SK-N-MC (cell line): ENCODE results near the gene PLCD3.

Experiments
- DNase-seq: peaks from one replicate; pipeline ENCODE4 v3.0.0-alpha.2; 2011; ENCODE audit warnings: low read depth, low spot score
- H3K27ac ChIP-seq: fragments of 200-600 bp; sonication (generic); 2 replicates; pipeline ENCODE4 v1.5.1; 2016; ENCODE audit warnings: mixed run types
- H3K36me3 ChIP-seq: fragments of 200-600 bp; sonication (generic); 2 replicates; pipeline ENCODE4 v1.6.1; 2017; ENCODE audit warnings: antibody characterized with exemption, low read length, mixed read lengths; ENCODE audit not compliant: insufficient read depth
- H3K4me3 ChIP-seq: fragments of 200-600 bp; sonication (generic); 2 replicates; pipeline ENCODE4 v1.5.1; 2016
- H3K9ac ChIP-seq: fragments of 200-600 bp; sonication (generic); 2 replicates; pipeline ENCODE4 v1.8.0; 2017; ENCODE audit warnings: mixed run types, mixed read lengths; ENCODE audit not compliant: insufficient read length
- H3K9me3 ChIP-seq: fragments of 200-600 bp; sonication (generic); 2 replicates; pipeline ENCODE4 v1.6.1; 2017; ENCODE audit warnings: low read depth, mild to moderate bottlenecking, antibody characterized with exemption, low read length, moderate library complexity, mixed read lengths
- EZH2 ChIP-seq: fragments of 200-600 bp; sonication (generic); IDR thresholded peaks from one replicate; pipeline ENCODE4 v1.6.1; 2017; ENCODE audit warnings: antibody characterized with exemption
- FOXP2 ChIP-seq: optimal IDR thresholded peaks from 2 replicates; pipeline ENCODE3; 2011; ENCODE audit warnings: mild to moderate bottlenecking, moderate library complexity; ENCODE audit not compliant: insufficient read depth; ENCODE audit errors: extremely low read length, control extremely low read depth
- POLR2AphosphoS5 ChIP-seq: IDR thresholded peaks from 2 replicates; pipeline ENCODE4 v1.6.1; 2012; ENCODE audit warnings: mild to moderate bottlenecking, low read depth, low read length, borderline replicate concordance

Gene PLCD3

DNA sequence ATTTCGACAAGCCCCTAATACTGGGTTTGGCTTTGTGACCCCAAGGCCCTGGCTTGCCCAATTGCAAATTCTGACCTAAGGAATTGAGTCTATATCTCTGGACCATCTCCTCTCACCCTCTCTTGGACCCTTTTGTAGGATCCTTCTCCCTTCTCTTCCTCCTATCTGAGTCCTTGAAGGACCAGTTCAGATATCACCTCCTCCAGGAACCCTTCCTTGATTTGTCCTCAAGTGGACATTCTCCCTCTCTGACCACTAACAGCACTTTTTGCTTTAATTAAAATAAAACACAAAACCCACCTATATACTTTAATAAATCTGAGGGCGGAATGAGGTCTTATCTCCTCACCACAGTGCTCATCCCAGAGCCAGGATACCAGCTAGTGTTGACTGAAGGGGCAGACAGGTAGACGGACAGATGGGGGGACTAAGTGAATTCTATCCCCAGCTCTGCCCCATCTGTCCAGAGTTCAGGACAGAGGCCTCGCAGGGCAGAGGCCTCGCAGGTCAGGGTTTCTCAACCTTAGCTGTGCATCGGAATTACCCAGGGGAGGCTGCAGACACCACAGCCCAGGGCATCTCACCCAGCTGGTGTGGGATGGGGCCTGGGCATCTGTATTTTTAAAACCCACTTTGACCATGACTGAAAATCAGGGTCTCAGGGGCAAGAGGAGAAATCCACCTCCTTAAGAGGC is 9.1 kb downstream of the PLCD3 start:
- DNase-seq: no peak
- Histone ChIP-seq H3K9me3 (no peaks in the 10 kb centered on the region), H3K9ac (no peak overlapping the region), H3K36me3 (no peaks in the 10 kb centered on the region), H3K27ac (no peak overlapping the region), H3K4me3 (no peak overlapping the region)
- TF ChIP-seq EZH2 (no peak), FOXP2 (no peak), POLR2AphosphoS5 (no peak)

DNA sequence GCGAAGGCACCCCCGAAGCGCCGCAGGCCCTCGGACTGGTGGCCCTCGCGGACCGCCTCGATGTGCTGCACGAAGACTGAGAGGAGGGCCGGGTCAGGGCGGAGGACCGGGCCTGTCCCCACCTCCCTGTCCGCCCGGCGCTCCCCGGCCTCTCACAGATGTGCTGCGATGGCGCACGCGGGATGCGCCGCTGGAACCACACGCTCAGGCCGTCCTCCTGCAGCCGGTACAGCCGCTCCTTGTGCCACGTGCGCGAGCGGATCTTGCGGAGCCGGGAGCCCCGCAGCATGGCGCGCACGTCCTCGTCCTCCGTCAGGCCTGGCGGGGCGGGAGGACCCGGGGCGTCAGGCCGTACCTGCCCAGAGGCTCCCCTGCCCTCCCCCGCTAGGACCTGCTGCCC is 11.3 kb downstream of the PLCD3 start:
- no peak overlapping the region for H3K27ac ChIP-seq
- no peak overlapping the region for H3K9ac ChIP-seq
- no peaks in the 10 kb centered on the region for H3K36me3 ChIP-seq
- TF ChIP-seq FOXP2 (no peak), POLR2AphosphoS5 (no peak), EZH2 (no peak)
- H3K9me3 ChIP-seq: no peaks in the 10 kb centered on the region
- no peak for DNase-seq
- H3K4me3 ChIP-seq: no peak overlapping the region

DNA sequence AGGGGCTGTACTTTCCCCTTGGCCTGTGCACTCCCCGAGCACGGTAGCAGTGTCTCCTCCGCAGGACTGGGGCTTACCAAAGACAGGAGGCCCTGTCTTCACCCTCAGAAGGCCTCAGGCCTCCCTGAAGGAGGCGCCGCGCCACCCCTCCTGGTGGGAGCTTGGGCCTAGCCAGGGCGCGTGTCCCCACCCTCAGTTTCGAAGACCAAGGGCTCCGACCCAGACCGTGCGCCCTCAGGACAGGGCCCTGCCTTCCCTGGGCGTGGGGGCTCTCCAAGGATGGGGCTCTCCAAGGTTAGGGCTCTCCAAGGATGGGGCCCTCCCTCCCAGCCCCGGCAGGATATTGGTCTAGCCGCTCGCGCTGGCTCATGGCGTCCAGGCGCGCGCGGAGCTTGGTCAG is 11.8 kb downstream of the PLCD3 start:
- H3K9me3 ChIP-seq: no peaks in the 10 kb centered on the region
- no peaks in the 10 kb centered on the region for H3K36me3 ChIP-seq
- TF ChIP-seq EZH2: no peak
- no peak for TF ChIP-seq POLR2AphosphoS5
- TF ChIP-seq FOXP2: no peak
- no peak overlapping the region for H3K9ac ChIP-seq
- DNase-seq: no peak
- no peak overlapping the region for H3K4me3 ChIP-seq
- H3K27ac ChIP-seq: no peak overlapping the region

DNA sequence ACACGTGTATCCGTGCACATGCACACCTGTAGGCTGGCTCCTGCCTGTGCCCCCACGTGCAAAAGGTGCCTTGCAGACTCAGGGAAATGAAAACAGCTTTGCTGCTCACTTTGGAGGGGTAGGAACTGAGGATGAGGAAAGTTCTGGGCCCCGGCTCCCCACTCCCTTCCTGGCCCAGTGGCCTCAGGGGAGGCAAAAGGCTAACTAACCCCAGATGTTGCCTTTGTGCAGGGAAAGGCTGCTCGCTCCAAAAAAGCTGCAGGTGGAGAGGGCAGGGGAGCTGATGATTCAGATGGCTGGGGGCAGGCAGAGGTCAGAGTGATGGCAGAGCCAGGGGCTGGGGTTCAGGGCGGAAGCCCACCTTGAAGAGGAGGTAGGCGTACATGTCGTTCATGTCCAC is 12.4 kb downstream of the PLCD3 start:
- Histone ChIP-seq H3K36me3 (no peaks in the 10 kb centered on the region), H3K27ac (no peak overlapping the region), H3K9ac (no peak overlapping the region), H3K9me3 (no peaks in the 10 kb centered on the region), H3K4me3 (no peak overlapping the region)
- TF ChIP-seq FOXP2 (no peak), EZH2 (no peak), POLR2AphosphoS5 (no peak)
- DNase-seq: no peak

DNA sequence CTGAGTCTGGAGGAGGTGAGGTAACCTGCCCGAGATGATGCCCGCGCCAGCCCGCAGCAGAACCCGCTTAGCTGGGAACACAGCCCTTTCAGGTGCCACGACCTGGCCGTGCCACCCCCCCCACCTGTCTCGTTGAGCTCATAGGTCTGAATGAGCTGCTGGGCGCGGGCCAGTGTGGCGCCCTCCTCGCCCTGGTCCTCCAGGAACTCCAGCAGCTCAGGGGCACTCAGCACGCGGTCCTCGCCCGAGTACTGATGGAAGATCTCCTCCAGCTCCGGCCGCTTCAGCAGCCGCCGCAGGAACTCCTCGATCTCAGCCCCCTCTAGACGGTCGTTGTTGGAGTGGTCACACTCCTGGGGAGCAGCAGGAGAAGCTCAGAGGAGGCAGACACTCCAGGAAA is 13.6 kb downstream of the PLCD3 start:
- Histone ChIP-seq H3K4me3 (no peak overlapping the region), H3K9ac (no peak overlapping the region), H3K27ac (no peak overlapping the region), H3K9me3 (no peaks in the 10 kb centered on the region), H3K36me3 (no peaks in the 10 kb centered on the region)
- no peak for TF ChIP-seq POLR2AphosphoS5
- no peak for TF ChIP-seq EZH2
- TF ChIP-seq FOXP2: no peak
- no peak for DNase-seq

DNA sequence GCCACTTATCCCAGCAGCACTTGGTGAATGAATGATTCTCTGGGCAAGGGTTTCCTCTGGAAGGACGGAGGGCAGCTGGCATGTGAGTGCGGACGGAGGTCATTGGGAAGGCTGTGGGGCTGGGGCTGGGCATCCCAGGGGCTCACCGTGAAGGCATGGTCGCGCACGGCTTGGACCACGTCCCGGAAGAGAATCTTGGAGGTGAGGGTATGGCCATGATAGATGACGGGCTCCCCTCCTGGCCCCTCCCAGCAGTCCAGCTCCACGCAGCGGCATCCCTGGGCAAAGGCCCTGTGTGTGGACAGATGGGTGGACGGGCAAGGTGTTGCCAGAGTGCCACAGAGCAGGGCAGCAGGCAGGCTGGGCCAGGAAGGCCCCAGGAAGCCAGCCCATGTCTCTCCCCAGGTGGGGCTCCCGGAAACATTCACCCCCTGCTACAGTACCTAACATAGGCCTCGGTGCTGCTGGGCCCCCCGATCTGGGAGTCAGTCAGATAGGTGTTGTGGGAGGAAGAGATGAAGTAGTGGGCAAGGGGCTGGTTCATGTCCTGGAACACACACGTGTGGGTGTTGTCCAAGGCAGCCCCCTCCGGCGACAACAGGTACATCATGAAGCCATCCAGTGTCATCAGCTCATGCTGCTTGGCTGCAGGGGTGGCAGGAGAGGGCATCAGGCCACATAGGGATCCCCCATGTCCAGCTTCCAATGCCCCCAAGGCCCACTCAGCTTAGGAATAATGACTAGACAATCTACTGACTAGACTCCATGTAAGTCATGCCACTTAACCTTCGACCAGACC is 14.3 kb downstream of the PLCD3 start:
- DNase-seq: no peak
- no peak for TF ChIP-seq POLR2AphosphoS5
- no peak for TF ChIP-seq EZH2
- TF ChIP-seq FOXP2: no peak
- no peak overlapping the region for H3K4me3 ChIP-seq
- H3K36me3 ChIP-seq: no peaks in the 10 kb centered on the region
- no peak overlapping the region for H3K27ac ChIP-seq
- H3K9me3 ChIP-seq: no peaks in the 10 kb centered on the region
- no peak overlapping the region for H3K9ac ChIP-seq

DNA sequence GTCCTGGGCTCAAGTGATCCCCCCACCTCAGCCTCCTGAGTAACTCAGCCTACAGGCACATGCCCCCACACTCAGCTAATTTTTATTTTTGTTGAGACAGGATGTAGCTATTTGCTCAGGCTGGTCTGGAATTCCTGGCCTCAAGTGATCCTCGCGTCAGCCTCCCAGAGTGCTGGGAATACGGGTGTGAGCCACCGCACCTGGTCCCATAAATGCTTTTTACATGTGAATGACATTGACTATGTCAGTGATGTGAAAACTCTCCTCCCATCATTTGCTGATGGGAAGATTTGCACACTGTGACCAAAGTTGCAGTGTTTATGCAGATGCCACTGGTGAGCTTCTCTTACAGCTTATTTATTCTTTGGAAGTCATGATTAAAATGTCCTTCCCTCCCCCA is 15.0 kb downstream of the PLCD3 start:
- no peak overlapping the region for H3K27ac ChIP-seq
- H3K9ac ChIP-seq: no peak overlapping the region
- no peak overlapping the region for H3K4me3 ChIP-seq
- no peaks in the 10 kb centered on the region for H3K36me3 ChIP-seq
- no peak for TF ChIP-seq POLR2AphosphoS5
- TF ChIP-seq EZH2: no peak
- no peak for TF ChIP-seq FOXP2
- H3K9me3 ChIP-seq: no peaks in the 10 kb centered on the region
- DNase-seq: no peak

DNA sequence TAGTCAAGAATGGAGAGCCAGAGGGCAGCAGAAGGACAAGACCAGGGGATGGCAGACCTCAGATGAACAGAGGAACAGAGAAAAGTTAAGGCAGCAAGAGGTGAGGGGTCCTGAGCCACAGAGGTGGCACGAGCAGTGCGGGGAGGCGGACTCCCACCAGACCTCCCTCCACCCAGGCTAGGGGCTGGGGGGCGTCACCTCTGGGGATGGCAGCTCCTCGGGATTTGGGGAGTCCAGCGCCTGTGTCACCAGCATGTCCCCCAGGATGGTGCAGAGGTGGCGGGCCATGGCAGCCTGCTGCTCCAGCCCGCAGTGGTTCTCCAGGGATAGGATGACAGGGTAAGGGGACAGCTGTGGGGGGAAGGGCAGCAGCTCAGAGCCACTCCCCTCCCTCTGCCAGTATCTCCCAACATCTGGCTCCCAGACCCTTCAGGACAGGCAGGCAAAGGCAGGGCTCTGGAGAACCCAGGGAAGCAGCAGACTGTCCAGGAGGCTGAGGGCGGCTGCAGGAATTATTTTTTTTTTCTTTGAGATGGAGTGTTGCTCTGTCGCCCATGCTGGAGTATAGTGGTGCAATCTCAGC is 15.8 kb downstream of the PLCD3 start:
- no peak for TF ChIP-seq POLR2AphosphoS5
- no peak for TF ChIP-seq FOXP2
- TF ChIP-seq EZH2: no peak
- DNase-seq: no peak
- Histone ChIP-seq H3K4me3 (no peak overlapping the region), H3K27ac (no peak overlapping the region), H3K36me3 (no peaks in the 10 kb centered on the region), H3K9me3 (no peaks in the 10 kb centered on the region), H3K9ac (no peak overlapping the region)

DNA sequence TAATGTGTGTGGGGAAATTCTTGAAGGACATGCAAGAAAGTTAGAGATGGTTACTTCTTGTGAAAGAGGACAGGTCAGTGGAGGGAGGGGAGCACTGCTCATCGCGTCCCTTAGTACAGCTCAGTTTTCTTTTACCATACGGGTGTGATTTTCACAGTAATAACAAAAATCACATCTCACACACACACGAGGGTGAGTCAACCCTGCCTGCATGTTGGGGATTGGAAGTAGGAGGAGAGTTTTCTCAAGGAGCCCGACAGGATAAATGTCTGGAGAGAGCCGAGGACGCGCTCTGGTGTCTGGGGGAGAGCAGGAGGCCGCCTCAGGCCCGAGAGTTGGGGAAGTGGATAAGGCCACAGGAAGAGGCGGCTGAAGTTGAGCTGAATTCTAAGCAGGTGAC is 16.4 kb downstream of the PLCD3 start:
- Histone ChIP-seq H3K27ac (no peak overlapping the region), H3K9me3 (no peaks in the 10 kb centered on the region), H3K9ac (no peak overlapping the region), H3K4me3 (no peak overlapping the region), H3K36me3 (no peaks in the 10 kb centered on the region)
- no peak for DNase-seq
- TF ChIP-seq FOXP2: no peak
- no peak for TF ChIP-seq POLR2AphosphoS5
